ENCODE data around the gene ZBTB42. TPM values are rescaled to one million over a fixed set of nuclear protein-coding genes. Genes with fewer than 3 reads are reported as not detected.

Gene ZBTB42
- total and polyA plus RNA-seq, 9 donors: 0.42 to 18.7 (median 3.7) TPM

DNA sequence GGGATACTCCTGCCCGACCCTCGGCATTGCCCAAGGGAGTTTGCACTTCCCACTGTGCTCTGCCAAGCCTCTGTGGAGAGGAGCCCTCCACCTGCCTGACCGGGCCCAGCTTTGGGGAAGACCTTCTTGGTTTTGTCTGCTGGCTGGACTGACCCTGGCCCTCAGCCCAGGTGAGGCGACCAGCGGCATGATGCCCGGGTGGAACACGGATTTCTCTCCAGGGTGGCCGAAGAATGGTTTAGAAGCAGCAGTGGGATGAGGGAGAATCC, 15.6 kb downstream of the ZBTB42 start:
- Histone ChIP-seq H3K27ac (peak overlapping the region in 1 of 2 donors; percentile 87), H3K9me3 (no peaks in the 10 kb centered on the region), H3K4me3 (peak overlapping the region; percentile 73), H3K4me1 (ENCODE audit: insufficient read depth) (no peaks in the 10 kb centered on the region), H3K27me3 (no peaks in the 10 kb centered on the region), H3K36me3 (no peaks in the 10 kb centered on the region)
- intact Hi-C loops (cut with DNase I): no loop called here
- TF ChIP-seq EP300 (IDR thresholded peaks at IDR 0.05) (no peak), POLR2A (IDR thresholded peaks at IDR 0.05) (no peak)
- TF ChIP-seq, protein P1, sequence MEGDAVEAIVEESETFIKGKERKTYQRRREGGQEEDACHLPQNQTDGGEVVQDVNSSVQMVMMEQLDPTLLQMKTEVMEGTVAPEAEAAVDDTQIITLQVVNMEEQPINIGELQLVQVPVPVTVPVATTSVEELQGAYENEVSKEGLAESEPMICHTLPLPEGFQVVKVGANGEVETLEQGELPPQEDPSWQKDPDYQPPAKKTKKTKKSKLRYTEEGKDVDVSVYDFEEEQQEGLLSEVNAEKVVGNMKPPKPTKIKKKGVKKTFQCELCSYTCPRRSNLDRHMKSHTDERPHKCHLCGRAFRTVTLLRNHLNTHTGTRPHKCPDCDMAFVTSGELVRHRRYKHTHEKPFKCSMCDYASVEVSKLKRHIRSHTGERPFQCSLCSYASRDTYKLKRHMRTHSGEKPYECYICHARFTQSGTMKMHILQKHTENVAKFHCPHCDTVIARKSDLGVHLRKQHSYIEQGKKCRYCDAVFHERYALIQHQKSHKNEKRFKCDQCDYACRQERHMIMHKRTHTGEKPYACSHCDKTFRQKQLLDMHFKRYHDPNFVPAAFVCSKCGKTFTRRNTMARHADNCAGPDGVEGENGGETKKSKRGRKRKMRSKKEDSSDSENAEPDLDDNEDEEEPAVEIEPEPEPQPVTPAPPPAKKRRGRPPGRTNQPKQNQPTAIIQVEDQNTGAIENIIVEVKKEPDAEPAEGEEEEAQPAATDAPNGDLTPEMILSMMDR (IDR thresholded peaks at IDR 0.05): no peak
- no peak for DNase-seq
- 1 to 4% (median 4%) methylated on average over 8 of the region's 8 CpGs for WGBS, 3 donors

DNA sequence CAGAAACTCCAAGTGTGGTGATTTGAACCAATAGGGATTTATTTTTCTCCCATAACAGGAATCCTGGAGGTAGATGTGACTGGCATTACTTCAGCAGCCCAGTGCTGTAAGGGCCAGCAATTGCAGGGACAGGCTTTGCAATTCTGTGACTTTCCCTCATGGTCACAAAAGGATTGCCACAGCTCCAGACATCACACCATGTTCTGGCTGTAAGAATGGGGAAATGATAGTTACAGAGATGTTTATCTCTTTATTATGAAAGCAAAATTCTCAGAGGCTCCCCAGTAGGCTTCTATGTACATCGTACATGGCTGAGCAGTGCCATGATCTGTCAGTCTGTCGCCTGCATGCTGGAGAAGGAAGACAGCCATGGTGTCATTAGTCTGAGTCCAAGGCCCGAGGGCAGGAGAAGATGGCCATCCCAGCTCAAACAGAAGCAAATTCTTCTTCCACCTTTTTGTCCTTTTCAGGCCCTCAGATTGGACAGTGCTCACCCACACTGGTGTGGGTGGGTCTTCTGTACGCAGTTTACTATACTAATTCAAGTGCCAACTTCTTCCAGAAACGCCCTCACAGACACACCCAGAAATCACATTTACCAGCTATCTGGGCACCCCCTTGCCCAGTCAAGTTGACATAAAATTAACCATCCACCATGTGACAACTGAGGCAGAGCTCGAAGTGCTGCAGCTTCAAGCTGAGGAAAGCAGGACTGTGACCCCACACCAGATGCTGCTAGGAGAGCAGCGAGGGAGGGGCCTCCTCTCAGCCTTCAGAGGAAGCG, 17.2 kb downstream of the ZBTB42 start:
- Histone ChIP-seq H3K27ac (no peak overlapping the region), H3K36me3 (no peaks in the 10 kb centered on the region), H3K27me3 (no peaks in the 10 kb centered on the region), H3K9me3 (no peaks in the 10 kb centered on the region), H3K4me3 (no peak overlapping the region), H3K4me1 (ENCODE audit: insufficient read depth) (no peaks in the 10 kb centered on the region)
- WGBS, 3 donors: 92 to 95% (median 95%) methylated on average over 8 of the region's 8 CpGs
- DNase-seq: peak in 2 of 5 donors; percentile 8 to 25
- intact Hi-C loops (cut with DNase I): no loop called here
- TF ChIP-seq EP300 (IDR thresholded peaks at IDR 0.05): no peak
- TF ChIP-seq, protein P1 (IDR thresholded peaks at IDR 0.05): no peak
- TF ChIP-seq POLR2A (IDR thresholded peaks at IDR 0.05): no peak

DNA sequence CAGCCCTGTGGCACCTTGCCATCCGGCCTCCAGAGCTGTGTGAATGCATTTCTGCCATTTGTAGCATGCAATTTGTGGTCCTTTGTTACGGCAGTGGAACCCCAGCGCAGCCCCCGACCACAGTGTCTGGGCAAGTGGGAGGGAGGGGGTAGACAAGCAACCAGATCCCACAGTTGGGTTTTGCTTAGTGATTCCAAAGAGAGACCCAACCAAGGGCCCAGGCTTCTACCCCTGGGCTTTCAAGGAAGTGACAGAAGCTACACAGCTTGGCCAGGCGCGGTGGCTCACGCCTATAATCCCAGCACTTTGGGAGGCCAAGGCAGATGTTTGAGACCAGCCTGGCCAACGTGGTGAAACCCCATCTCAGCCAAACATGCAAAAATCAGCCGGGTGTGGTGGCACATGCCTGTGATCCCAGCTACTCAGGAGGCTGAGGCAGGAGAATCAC, 17.8 kb downstream of the ZBTB42 start:
- no peaks in the 10 kb centered on the region for H3K9me3 ChIP-seq
- no peaks in the 10 kb centered on the region for H3K36me3 ChIP-seq
- TF ChIP-seq POLR2A (IDR thresholded peaks at IDR 0.05) (no peak), EP300 (IDR thresholded peaks at IDR 0.05) (no peak)
- TF ChIP-seq, protein P1 (IDR thresholded peaks at IDR 0.05): no peak
- H3K4me3 ChIP-seq: no peak overlapping the region
- WGBS, 3 donors: 86 to 90% (median 88%) methylated on average over 9 of the region's 9 CpGs
- H3K27me3 ChIP-seq: no peaks in the 10 kb centered on the region
- DNase-seq: peak in 3 of 5 donors; percentile 15 to 38 (median 26)
- intact Hi-C loops (cut with DNase I): no loop called here
- H3K4me1 ChIP-seq (ENCODE audit: insufficient read depth): no peaks in the 10 kb centered on the region
- no peak overlapping the region for H3K27ac ChIP-seq

DNA sequence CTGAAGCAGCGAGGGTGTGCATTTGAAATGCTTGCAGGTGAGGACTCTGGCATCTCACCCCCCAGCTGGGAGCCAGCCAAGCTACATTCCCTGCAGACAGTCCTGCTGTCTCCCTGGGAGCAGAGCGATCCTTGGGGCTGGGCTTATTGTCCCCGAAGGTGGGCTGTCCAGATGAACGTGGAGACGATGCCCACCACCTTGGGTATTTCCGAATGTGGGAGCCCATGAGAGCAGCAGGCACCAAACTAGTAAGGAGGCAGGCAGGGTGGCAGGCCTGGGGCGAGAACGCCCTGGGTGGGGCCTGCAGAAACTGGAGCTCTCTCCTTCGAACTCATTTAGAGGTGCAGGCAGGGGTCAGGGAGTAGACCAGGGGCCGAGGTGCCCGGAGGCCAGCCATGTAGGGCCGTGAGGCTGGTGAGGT, 18.5 kb downstream of the ZBTB42 start:
- H3K27me3 ChIP-seq: no peaks in the 10 kb centered on the region
- DNase-seq: peak in 3 of 5 donors; percentile 16 to 43 (median 27)
- no peaks in the 10 kb centered on the region for H3K9me3 ChIP-seq
- H3K4me1 ChIP-seq (ENCODE audit: insufficient read depth): no peaks in the 10 kb centered on the region
- H3K27ac ChIP-seq: no peak overlapping the region
- intact Hi-C loops (cut with DNase I): no loop called here
- H3K36me3 ChIP-seq: no peaks in the 10 kb centered on the region
- WGBS, 3 donors: 76 to 88% (median 79%) methylated on average over 12 of the region's 12 CpGs
- no peak for TF ChIP-seq POLR2A (IDR thresholded peaks at IDR 0.05)
- no peak for TF ChIP-seq EP300 (IDR thresholded peaks at IDR 0.05)
- TF ChIP-seq, protein P1 (IDR thresholded peaks at IDR 0.05): no peak
- H3K4me3 ChIP-seq: no peak overlapping the region

All from ovary (tissue), 9 donors.